Small intestine (tissue), 7 donors: ENCODE measurements around the gene STAT4. TPM values are rescaled to one million over a fixed set of nuclear protein-coding genes. Genes with fewer than 3 reads are reported as not detected.

Experiments used
- DNase-seq, 2 donors: peaks; one replicate each; pipeline versions ENCODE4 v3.0.0 to v3.0.0-alpha.2; 2013
- FAIRE-seq: peaks from 2 replicates; lab custom pipeline; 2012; peaks lifted over from hg19 to GRCh38; lab: Jason Lieb, UNC
- H3K27ac ChIP-seq, 3 donors: one replicate each; pipeline ENCODE4 v1.5.1; 2013; ENCODE audit warnings: low read length in 2 of 3, mild to moderate bottlenecking in 2 of 3, control low read depth in 1 of 3, inconsistent platforms in 1 of 3, low read depth in 1 of 3, moderate library complexity in 1 of 3
- H3K27me3 ChIP-seq, 3 donors: one replicate each; pipeline ENCODE4 v1.6.1; 2013; ENCODE audit warnings: low read length in 3 of 3, inconsistent platforms in 1 of 3; ENCODE audit not compliant: control insufficient read depth in 3 of 3, insufficient read depth in 3 of 3
- H3K36me3 ChIP-seq, 3 donors: one replicate each; pipeline ENCODE4 v1.6.1; 2013; ENCODE audit warnings: low read length in 3 of 3, inconsistent platforms in 1 of 3, low read depth in 1 of 3, mild to moderate bottlenecking in 1 of 3, moderate library complexity in 1 of 3; ENCODE audit not compliant: control insufficient read depth in 3 of 3, insufficient read depth in 2 of 3
- H3K4me1 ChIP-seq, 3 donors: one replicate each; pipeline ENCODE4 v1.6.1; 2013; ENCODE audit warnings: low read length in 2 of 3, inconsistent platforms in 1 of 3, low read depth in 1 of 3, mild to moderate bottlenecking in 1 of 3, moderate library complexity in 1 of 3; ENCODE audit not compliant: control insufficient read depth in 3 of 3, insufficient read depth in 2 of 3
- H3K4me3 ChIP-seq, 3 donors: one replicate each; pipeline ENCODE4 v1.5.1; 2013; ENCODE audit warnings: low read length in 3 of 3, control low read depth in 1 of 3, inconsistent platforms in 1 of 3, low read depth in 1 of 3, mild to moderate bottlenecking in 1 of 3, moderate library complexity in 1 of 3
- H3K9me3 ChIP-seq, 2 donors: one replicate each; pipeline ENCODE4 v1.6.1; 2013; ENCODE audit warnings: low read depth in 1 of 2, low read length in 1 of 2; ENCODE audit not compliant: control insufficient read depth in 2 of 2, insufficient read depth in 1 of 2
- WGBS, 3 donors: extraction: QIAGEN DNeasy Blood & Tissue Kit; methylation state at CpG; one replicate each; pipeline ENCODE4 v1.1.7; 2013; 5-methylcytosine and 5-hydroxymethylcytosine counted together
- polyA plus RNA-seq, 4 donors: library from polyadenylated mRNA; stranded (reverse) in 3 of 4; unstranded in 1 of 4; fragments of 200-250 nt in 3 of 4; fragments of 120-200 nt in 1 of 4; gene quantifications; one replicate each; pipeline versions ENCODE4 v1.2.1 to v1.2.3, GENCODE V29; 2013
- donor health status: healthy with polysubstance abuse.
- donor health status: control.
- donor health status: control.
- donor health status: Bipolar disorder and iron deficiency.
- donor health status: healthy.

The STAT4 gene
- polyA plus RNA-seq, 4 donors = 1.0 to 2.8 (median 1.6) TPM

- H3K9me3 ChIP-seq = no peaks in the 10 kb centered on the region
- H3K4me3 ChIP-seq = no peak overlapping the region
- no peaks in the 10 kb centered on the region for H3K27me3 ChIP-seq
- peak overlapping the region in 1 of 3 donors; percentile 92 for H3K27ac ChIP-seq
- 84 to 87% (median 85%) methylated on average over 2 of the region's 2 CpGs for WGBS, 3 donors
- peaks cover 17 to 26% (median 18%) of the 10 kb centered on the region in 3 donors for H3K4me1 ChIP-seq
- DNase-seq (no peak), FAIRE-seq (no peak)
- peaks cover 0 to 17% (median 0%) of the 10 kb centered on the region in 3 donors for H3K36me3 ChIP-seq
Observed at GRCh38 chr2:191015239-191015638, 135.6 kb downstream of the STAT4 start.

DNA sequence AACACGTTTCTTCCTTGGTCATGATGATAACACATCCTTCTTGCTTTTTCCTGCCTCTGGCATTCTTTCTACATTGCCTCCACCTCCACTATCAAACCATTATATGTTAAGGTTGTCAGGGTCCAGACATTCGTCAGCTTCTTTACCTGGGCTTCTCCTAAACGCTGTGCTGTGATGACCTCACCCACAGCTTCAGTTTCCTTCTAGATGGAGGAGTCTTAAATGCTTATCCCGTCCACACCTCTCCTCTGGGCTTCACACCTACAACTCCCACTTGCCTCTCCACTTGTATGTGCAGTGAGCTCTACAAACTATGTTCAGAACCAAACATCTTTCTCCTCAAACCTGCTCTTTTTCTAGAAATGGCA is 136.2 kb downstream of the STAT4 start:
- no peak for DNase-seq
- 17 to 36% (median 17%) methylated on average over 4 of the region's 4 CpGs for WGBS, 3 donors
- Histone ChIP-seq H3K4me3 (peak overlapping the region in 2 of 3 donors; percentile 85 to 88), H3K4me1 (peaks cover 18 to 26% (median 20%) of the 10 kb centered on the region in 3 donors), H3K36me3 (peaks cover 2 to 17% (median 3%) of the 10 kb centered on the region in 3 donors), H3K27me3 (no peaks in the 10 kb centered on the region), H3K27ac (peak overlapping the region; percentile 83 to 93 (median 92)), H3K9me3 (no peaks in the 10 kb centered on the region)
- FAIRE-seq = no peak

DNA sequence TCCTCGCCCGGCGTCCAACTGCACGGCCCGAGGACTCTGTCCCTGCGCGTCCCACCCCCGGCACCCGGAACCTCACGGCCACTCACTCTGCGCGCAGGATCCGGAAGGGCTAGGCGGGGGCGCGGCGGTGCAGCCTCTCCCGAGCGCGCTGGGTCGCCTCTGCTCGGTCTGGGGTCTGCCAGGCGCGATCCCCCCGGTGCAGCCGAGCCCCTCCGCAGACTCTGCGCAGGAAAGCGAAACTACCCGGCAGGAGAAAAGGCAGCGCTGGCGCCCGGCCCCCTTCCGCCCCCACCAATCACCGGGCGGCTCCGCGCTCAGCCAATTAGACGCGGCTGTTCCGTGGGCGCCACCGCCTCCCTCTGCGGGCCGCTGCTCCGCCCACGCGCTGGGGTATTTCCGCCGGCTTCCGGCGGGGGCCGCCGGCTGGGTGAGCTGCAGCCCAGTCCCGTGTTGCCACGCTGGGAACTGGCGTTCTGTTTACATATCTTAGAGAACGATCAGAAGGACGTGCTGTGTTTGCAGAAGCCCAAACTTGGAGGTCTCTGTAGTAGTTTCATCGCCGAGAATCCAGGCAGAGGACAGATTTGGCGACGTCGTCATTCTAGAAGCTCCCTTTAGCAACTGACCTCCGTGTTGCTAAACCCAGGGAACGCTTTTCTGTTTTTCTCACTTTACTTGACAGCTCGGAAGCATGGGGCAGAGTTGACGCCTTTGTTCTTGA is 136.7 kb downstream of the STAT4 start, which contains the start of gene STAT1:
STAT1 (minus strand) TSS at position 240 of the 721 bp plus-strand sequence. CDS start 4,168 bp downstream, outside the sequence.
- Histone ChIP-seq H3K27me3 (no peaks in the 10 kb centered on the region), H3K9me3 (no peaks in the 10 kb centered on the region), H3K4me1 (peaks cover 18 to 21% (median 20%) of the 10 kb centered on the region in 3 donors), H3K36me3 (peaks cover 3 to 17% (median 3%) of the 10 kb centered on the region in 3 donors), H3K27ac (peak within 1 kb of the TSS; percentile 89 to 93 (median 92)), H3K4me3 (peak within 1 kb of the TSS; percentile 84 to 88 (median 85))
- peak; percentile 91 to 98 for DNase-seq
- no peak for FAIRE-seq
- 0 to 1% (median 0%) methylated on average over 64 to 68 of the region's 68 CpGs for WGBS, 3 donors

GRCh38 chr2:191013682-191013931 is 137.2 kb downstream of the STAT4 start:
- DNase-seq = no peak
- Histone ChIP-seq H3K27me3 (no peaks in the 10 kb centered on the region), H3K27ac (peak overlapping the region; percentile 82 to 93 (median 89)), H3K4me1 (peaks cover 16 to 20% (median 18%) of the 10 kb centered on the region in 3 donors), H3K4me3 (peak overlapping the region; percentile 84 to 88 (median 85)), H3K36me3 (peaks cover 3 to 17% (median 3%) of the 10 kb centered on the region in 3 donors), H3K9me3 (no peaks in the 10 kb centered on the region)
- no peak for FAIRE-seq
- WGBS, 3 donors = 0 to 2% (median 0%) methylated on average over 14 of the region's 14 CpGs

- FAIRE-seq (no peak), DNase-seq (peak; percentile 72 to 77)
- Histone ChIP-seq H3K9me3 (no peaks in the 10 kb centered on the region), H3K4me3 (peak overlapping the region; percentile 84 to 88 (median 85)), H3K4me1 (peaks cover 12 to 22% (median 16%) of the 10 kb centered on the region in 3 donors), H3K27me3 (no peaks in the 10 kb centered on the region), H3K36me3 (peaks cover 3 to 17% (median 6%) of the 10 kb centered on the region in 3 donors), H3K27ac (peak overlapping the region; percentile 82 to 93 (median 89))
- 7 to 17% (median 12%) methylated on average over 14 of the region's 14 CpGs for WGBS, 3 donors
Observed at GRCh38 chr2:191012845-191013681, 137.7 kb downstream of the STAT4 start.

DNA sequence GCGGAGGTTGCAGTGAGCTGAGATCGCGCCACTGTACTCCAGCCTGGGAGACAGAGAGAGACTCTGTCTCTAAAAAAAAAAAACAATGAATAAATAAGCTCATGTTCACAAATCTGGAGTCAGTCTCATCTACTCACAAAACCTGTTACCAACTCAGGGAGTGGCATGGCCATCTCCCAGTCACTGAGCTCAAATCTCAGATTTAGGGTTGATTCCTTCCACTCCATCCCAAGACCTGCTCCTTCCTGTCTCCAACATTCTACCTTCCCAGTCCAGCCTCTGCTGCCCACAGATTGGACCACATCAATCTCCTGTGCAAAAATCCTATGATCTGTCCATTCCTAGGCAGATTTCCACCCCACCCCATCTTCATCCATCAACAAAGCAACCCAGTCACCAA is 138.4 kb downstream of the STAT4 start:
- Histone ChIP-seq H3K27ac (peak overlapping the region in 2 of 3 donors; percentile 39 to 52), H3K4me3 (peak overlapping the region in 2 of 3 donors; percentile 85 to 88), H3K27me3 (no peaks in the 10 kb centered on the region), H3K36me3 (peaks cover 3 to 17% (median 6%) of the 10 kb centered on the region in 3 donors), H3K9me3 (no peaks in the 10 kb centered on the region), H3K4me1 (peaks cover 12 to 22% (median 16%) of the 10 kb centered on the region in 3 donors)
- FAIRE-seq (no peak), DNase-seq (no peak)
- WGBS, 3 donors = 86 to 92% (median 91%) methylated on average over 3 of the region's 3 CpGs

GRCh38 chr2:191010887-191011885 is 139.6 kb downstream of the STAT4 start:
- peaks cover 10 to 26% (median 16%) of the 10 kb centered on the region in 3 donors for H3K36me3 ChIP-seq

More at GRCh38 chr2:191010887-191011885, 139.6 kb downstream of the STAT4 start:
- Histone ChIP-seq H3K4me3 (no peak overlapping the region), H3K4me1 (peaks cover 12 to 24% (median 16%) of the 10 kb centered on the region in 3 donors), H3K9me3 (no peaks in the 10 kb centered on the region), H3K27me3 (no peaks in the 10 kb centered on the region), H3K27ac (peak overlapping the region in 1 of 3 donors; percentile 24)
- no peak for DNase-seq
- WGBS, 3 donors = 69 to 76% (median 71%) methylated on average over 14 of the region's 14 CpGs
- no peak for FAIRE-seq
